ENCODE measurements around the gene IL6R.

IL6R gene

DNA sequence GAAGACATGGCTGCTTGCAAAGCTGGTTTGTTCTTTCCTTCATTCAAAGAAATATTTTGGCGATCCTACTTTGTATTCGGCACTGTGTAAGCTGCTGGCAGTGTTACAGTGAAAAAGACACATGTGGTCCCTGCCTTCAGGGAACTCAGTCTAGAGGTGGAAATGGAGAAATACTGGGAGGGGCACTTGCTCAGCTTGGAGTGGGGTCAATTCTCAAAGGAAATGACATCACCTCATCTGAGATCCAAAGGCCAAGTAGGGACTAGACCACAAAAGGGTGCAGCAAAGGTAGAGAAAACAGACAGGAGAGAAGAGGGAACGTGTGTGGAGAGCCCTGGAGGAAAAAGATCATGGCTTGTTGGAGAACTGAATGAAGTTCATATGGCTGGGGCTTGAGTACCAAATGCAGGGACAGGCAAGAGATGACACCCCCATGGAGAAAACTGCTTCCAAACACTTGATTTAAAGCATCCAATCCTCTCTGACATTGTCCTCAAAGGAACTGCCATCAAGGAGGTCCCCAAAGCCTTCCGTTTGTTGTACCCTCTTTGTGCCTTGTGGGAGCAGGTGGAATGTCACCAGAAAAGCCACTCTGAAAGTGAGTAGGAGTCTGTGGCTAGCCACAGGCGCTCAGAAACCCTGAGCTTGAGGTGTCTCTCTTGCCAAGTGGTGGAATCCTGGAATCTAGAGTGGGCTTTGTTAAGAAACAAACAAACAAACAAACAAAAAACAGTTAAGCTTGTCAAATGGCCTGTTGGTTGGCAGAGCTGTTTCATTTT, 48.6 kb downstream of the IL6R start:
- no peak for DNase-seq (ENCODE audit: low spot score)

DNA sequence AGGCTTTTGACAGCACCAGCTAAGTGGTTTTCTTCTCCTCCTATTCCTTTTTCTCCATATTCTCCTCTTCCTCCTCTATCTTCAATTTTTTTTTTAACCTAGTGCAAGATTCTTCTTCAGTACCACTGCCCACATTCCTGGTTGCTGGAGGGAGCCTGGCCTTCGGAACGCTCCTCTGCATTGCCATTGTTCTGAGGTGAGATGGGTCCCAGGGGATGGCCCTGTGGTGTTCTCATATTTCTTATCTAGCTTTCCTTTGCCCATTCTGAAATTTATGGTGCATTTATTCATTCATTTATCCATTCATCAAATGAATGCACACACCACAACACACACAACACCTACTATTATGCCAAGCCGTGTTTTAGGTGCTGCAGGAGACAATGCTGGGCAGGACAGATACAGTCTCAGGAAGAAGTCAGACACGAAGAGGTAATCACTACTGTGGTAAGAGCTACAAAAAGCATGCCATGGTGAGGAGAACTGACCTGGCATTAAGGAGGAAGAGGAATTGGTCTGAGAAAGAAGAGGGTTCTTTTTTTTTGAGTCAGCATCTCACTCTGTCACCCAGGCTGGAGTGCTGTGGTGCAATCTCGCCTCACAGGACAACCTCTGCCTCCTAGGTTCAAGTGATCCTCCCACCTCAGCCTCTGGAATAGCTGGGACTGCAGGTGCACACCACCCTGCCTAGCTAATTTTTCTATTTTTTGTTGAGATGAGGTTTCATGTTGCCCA, 49.4 kb downstream of the IL6R start:
- DNase-seq (ENCODE audit: low spot score), result no peak

DNA sequence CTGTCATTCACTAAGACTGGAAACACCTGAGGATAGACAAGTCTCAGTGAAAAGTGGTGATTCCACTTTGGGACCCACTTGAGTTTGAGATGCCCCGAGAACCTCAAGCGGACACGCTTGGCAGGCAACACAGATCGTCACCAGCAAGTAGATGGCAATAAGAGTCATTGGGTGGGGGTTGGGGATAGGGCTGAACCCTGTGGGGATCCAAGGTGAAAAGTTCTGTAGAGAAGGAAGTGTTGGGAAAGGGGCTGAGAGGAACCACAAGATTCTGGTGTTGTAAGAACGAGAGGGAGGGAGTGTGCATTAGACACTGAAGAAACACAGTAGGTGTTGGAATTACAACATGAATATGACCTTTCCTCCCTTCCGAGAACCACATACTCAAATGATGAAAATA, 51.5 kb downstream of the IL6R start:
- no peak for DNase-seq (ENCODE audit: low spot score)

DNA sequence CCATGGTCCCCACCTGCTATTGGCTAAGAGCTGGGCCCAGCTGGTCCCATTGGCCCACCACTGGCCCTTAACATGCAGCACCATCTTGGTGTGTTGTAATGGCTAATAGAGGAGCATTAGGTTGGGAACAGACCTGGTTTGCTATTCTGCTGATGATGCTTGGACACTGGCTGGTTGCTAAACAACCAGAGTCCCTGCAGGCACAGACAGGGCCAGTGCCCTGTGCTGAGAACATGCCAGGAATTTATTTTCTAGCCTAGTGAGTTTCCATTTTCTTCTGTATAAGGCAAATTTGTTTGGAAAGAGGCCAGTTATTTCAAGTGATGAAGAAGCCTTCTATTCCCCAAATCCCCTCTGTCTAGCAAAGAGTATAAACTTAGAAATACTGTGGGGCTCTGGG, 53.9 kb downstream of the IL6R start:
- DNase-seq (ENCODE audit: low spot score), result no peak

DNA sequence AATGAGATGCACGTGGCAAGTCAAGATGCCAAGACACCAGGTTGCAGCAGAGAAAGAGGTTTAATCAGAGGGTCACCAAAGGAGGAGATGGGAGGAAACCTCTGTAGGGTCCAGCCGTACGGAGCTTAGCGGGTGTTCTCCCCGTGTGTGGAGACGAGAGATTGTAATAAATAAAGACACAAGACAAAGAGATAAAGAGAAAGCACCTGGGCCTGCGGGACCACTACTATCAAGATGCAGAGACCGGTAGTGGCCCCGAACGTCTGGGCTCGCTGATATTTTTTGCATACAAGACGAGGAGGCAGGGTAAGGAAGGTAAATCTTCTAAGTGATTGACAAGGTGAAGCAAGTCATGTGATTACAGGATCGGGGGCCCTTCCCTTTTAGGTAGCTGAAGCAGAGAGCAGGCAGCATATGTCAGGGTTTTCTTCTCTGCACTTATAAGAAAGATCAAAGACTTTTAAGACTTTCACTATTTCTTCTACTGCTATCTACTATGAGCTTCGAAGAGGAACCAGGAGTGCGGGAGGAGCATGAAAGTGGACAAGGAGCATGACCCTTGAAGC, 55.6 kb downstream of the IL6R start:
- DNase-seq (ENCODE audit: low spot score), result no peak

DNA sequence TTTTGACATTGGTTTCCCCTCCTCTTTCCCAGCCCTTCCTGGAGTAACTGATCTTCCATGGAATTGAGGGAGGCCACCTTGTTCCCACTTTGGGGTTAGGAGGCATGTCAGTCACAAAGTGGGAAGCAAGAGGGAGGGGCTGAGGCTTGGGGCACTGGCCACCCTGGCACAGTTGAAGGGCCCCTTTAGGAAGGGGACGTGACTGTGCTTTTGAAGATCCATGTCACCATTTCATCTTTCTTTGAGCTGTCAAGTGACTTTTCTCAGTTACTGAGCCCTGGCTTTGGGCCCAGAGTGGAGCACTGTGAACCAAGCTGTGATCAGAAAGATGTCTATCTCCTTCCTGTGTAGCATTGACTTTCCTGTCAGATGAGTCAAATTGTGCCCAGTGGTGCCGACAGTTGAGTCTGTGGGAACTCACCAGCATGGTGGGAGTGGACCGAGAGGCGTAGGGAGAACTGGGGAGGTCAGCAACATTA, 58.4 kb downstream of the IL6R start:
- DNase-seq (ENCODE audit: low spot score), result no peak

DNA sequence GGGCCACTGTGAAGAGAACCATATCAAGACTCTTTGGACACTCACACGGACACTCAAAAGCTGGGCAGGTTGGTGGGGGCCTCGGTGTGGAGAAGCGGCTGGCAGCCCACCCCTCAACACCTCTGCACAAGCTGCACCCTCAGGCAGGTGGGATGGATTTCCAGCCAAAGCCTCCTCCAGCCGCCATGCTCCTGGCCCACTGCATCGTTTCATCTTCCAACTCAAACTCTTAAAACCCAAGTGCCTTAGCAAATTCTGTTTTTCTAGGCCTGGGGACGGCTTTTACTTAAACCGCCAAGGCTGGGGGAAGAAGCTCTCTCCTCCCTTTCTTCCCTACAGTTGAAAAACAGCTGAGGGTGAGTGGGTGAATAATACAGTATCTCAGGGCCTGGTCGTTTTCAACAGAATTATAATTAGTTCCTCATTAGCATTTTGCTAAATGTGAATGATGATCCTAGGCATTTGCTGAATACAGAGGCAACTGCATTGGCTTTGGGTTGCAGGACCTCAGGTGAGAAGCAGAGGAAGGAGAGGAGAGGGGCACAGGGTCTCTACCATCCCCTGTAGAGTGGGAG, 60.6 kb downstream of the IL6R start:
- DNase-seq (ENCODE audit: low spot score), result no peak

DNA sequence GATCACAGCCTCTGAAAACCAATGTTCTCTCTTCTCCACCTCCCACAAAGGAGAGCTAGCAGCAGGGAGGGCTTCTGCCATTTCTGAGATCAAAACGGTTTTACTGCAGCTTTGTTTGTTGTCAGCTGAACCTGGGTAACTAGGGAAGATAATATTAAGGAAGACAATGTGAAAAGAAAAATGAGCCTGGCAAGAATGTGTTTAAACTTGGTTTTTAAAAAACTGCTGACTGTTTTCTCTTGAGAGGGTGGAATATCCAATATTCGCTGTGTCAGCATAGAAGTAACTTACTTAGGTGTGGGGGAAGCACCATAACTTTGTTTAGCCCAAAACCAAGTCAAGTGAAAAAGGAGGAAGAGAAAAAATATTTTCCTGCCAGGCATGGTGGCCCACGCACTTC, 61.1 kb downstream of the IL6R start:
- DNase-seq (ENCODE audit: low spot score), result no peak

DNA sequence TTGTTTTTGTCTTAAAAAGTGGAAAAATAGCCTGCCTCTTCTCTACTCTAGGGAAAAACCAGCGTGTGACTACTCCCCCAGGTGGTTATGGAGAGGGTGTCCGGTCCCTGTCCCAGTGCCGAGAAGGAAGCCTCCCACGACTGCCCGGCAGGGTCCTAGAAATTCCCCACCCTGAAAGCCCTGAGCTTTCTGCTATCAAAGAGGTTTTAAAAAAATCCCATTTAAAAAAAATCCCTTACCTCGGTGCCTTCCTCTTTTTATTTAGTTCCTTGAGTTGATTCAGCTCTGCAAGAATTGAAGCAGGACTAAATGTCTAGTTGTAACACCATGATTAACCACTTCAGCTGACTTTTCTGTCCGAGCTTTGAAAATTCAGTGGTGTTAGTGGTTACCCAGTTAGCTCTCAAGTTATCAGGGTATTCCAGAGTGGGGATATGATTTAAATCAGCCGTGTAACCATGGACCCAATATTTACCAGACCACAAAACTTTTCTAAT, 61.8 kb downstream of the IL6R start:
- no peak for DNase-seq (ENCODE audit: low spot score)

DNA sequence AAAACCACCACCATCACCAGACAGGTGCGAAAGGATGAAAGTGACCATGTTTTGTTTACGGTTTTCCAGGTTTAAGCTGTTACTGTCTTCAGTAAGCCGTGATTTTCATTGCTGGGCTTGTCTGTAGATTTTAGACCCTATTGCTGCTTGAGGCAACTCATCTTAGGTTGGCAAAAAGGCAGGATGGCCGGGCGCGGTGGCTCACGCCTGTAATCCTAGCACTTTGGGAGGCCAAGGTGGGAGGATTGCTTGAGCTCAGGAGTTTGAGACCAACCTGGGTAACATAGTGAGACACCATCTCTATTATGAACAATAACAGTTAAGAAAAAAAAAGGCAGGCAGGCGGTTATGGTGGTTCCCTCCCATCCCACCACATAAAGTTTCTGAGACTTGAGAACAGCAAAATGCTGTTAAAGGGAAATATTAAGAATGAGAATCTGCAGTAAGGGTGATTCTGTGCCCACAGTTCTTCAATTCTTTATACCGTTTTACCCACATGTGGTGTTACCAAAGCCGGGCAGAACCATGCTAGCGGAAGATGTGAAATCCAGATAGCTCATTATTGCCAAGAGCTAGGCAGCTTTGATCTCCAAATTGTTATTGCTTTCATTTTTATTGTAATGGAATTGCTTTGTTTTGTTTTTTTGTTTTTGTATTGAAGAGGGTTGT, 62.4 kb downstream of the IL6R start:
- no peak for DNase-seq (ENCODE audit: low spot score)

DNA sequence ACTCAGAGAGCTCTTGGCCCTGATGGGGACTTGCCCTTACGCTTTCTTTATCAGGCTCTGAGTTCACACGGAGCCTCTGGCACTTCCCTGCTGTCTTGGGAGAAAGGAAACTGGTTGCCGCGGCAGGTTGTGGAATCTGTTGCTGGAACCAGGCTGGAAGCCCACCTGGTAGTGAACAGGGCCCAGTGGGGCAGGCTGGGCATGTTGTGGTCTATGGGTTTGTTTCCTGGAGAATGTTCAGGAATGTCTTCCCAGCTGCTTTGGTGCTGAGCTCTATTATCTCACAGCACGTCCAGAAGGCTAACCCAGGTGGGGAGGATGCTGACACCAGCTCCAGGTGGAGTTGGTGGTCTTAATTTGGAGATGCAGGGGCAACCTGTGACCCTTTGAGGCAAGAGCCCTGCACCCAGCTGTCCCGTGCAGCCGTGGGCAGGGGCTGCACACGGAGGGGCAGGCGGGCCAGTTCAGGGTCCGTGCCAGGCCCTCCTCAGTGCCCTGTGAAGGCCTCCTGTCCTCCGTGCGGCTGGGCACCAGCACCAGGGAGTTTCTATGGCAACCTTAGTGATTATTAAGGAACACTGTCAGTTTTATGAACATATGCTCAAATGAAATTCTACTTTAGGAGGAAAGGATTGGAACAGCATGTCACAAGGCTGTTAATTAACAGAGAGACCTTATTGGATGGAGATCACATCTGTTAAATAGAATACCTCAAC, 63.5 kb downstream of the IL6R start:
- no peak for DNase-seq (ENCODE audit: low spot score)

DNA sequence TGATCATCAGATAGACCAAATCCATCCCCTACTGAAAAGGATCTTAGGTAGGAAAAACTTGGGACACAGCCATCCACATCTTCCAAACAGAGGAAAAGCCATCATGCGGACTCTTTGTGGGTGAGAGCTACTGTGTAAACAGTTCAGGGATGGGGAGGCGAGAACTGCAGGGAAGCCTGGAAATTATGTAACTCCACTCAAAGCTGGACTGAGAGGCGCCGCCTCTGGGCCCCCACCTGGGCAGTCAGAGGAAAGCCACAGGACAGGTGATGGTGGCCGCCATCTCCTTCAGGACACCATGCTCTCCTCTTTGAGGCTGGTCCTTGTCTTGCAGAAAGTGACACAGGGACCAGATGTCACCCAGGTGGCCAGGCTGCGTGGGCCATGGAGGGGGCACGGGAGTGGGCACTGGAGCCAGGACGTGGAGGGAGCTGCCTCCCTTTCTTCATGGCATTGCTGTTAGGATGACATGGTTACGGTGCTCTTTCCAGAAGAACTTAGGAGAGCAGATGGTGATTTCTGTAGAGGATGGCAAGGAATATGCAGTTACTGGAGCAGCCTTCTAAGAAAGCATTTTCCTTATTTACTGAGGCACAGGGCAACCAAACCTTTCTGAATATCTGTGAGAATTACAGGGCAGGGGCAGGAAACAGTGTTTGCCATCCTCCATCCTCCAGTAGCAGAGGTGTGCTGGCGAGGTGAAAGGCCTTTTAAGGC, 64.9 kb downstream of the IL6R start:
- no peak for DNase-seq (ENCODE audit: low spot score)

DNA sequence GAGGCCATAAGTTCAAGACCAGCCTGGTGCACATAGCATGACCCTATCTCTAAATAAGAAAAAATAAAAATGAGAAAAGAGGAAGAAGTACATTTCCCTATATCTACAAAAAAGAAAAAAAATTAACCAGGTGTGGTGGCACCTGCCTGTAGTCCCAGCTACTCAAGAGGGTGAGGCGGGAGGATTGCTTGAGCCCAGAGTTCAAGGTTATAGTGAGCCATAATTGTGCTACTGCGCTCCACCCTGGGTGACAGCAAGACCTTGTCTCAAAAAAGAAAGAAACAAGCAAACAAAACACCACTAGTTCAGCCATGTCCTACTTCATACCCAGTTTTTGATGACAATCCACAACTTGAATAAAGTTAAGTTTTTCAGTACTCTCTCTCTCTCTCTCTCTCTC, 66.2 kb downstream of the IL6R start:
- no peak for DNase-seq (ENCODE audit: low spot score)

DNA sequence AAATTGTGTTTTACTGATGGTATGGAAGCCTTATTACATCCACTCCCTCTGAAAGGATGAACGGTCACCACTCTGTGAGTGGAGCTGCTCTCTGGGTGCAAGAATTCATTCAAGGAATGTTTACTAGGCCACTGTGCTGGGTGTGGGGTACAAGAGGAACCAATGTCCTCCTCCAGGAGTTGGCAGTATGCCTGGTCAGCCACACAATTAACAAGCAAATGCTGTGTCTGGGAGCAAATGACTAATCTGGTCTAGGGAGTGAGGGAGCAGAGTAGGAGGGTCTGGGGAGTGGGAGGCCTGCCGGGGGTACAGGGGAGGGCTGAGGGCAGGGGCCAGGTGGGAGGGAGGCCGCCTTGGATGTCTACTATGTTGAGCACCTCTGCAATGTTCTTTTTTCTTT, 69.7 kb downstream of the IL6R start:
- DNase-seq (ENCODE audit: low spot score), result no peak

DNA sequence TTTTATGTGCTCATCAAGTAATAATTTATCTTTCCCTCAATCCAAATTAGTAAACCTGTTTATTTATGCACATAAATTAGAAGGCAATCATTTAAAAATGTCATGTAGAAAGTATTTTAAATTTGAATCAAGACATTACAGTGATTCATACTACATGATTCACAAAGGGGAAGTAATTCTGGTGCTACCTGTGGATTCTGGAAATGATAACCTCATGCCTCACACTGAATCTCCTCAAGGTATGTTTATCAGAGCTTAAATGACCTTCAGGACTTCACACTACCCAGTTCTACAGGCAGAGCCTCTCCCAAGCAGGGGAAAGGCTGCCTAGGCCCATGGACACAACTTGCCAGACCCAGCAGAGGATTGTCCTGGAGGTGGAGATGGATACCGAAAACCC, 71.6 kb downstream of the IL6R start:
- no peak for DNase-seq (ENCODE audit: low spot score)

DNA sequence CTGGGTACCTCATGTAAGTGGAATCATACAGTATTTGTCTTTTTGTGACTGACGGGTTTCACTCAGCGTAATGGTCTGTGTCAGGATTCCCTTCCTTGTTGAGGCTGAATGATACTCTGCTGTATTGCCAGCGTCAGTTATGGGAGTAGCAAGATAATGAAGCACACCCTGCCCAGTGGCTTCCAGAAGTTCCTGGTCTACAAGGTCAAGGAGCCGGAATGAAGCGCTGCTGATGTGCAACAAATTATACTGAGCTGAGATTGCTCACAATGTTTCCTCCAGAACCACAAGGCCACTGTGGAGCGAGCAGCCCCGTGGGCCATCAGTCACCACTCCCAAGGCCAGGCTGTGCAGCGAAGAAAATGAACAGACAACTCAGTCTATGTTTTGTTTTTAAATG, 72.9 kb downstream of the IL6R start:
- DNase-seq (ENCODE audit: low spot score), result no peak

DNA sequence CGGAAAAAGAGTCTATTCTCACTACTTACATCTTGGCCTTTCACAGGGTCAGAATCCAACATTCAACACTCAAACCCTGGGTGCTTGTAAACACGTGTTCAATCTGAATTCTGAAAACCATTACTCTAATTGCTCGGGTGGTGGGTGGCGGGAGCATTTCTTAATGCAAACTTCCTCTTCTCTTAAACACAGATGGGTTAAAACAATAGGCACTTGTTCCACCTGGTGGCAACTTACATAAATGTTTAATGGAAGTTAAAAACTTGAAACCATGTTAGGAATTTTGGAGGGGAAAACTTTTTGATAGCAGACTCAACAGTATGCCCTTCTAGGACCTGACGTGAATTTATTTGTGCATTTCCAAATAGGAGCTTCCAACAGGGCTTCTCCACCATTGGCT, 73.5 kb downstream of the IL6R start:
- DNase-seq (ENCODE audit: low spot score), result no peak

DNA sequence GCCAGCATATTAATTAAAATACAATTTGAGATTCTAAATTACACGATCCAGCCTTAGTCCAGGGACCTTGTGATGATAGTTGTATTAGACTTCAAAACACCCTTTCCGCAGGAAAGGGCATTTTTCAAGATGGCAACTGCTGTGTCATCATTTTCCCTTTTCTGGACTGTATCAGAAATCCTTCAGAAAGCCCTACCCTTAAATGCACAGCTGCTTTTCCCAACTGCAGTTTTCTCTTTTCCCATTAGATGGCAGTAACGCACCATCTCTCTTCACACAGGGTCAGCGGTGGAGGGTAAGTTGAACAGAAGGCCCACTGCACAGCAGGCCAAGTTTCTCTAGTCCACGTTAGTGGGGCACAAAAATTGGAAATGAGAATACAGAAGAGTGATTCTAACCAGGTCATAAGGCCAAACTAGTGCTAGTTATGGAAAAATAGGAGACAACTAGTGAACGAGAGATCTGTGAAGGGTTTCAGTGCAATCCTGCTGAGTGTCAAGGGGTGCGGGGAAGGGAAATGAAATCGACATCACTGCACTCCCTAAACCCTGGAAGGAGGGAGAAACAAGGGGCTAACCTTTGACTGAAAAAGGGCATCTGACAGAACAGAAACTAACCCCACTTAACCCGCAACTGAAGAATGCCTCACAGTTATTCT, 74.8 kb downstream of the IL6R start:
- peak; percentile 83 for DNase-seq (ENCODE audit: low spot score)

DNA sequence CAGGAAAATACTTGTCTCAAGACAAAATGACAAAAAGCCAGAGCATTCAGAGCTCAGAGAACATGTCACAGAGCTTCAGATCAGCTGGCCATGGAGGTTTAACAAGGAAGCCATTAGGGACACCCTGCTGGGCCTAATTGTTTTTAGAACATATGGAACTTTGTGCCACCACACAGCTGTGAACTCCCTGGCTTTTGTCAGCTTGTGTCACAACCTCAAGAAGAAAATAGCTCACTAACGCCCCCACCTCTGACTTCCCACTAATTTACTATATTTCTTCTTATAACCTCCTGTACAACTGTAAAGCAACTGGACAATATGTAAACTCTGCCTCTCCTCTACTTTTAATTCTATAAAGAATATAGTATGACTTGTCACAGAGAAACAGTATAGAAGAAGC, 75.9 kb downstream of the IL6R start:
- DNase-seq (ENCODE audit: low spot score), result no peak
